Measurements from ENCODE around the gene ZBTB45. TPM values are rescaled to one million over a fixed set of nuclear protein-coding genes. Genes with fewer than 3 reads are reported as not detected.

Gene ZBTB45
- total and polyA plus RNA-seq, 2 donors (not counting 3 experiments of a cell fraction or from before 2014, with no cell fraction given) = 17.8 to 21.8 TPM

GRCh38 chr19:58519087-58519354, 589 bp downstream of the ZBTB45 start:
- Histone ChIP-seq H3K27me3 (ENCODE audit: control insufficient read depth in 2 of 2, insufficient read depth in 2 of 2, low read length in 2 of 2) (no peaks in the 10 kb centered on the region), H3K79me2 (ENCODE audit: control insufficient read depth, insufficient read depth, low read length) (peaks cover 36% of the 10 kb centered on the region), H3K4me2 (ENCODE audit: insufficient read depth, low read length) (peak overlapping the region; percentile 22), H2AFZ (ENCODE audit: low read depth, low read length) (peak overlapping the region; percentile 63), H3K9me3 (replicated peaks; ENCODE audit: control insufficient read depth, insufficient read depth, low read length) (no peaks in the 10 kb centered on the region), H3K36me3 (ENCODE audit: control insufficient read depth in 2 of 2, extremely low read depth in 1 of 2, insufficient read depth in 2 of 2, low read length in 2 of 2) (peaks cover 0 to 11% of the 10 kb centered on the region in 2 experiments), H3K27ac (ENCODE audit: insufficient read depth, low read depth, low read length) (peak overlapping the region; percentile 69), H3K9me1 (replicated peaks; ENCODE audit: control insufficient read depth, extremely low read depth, insufficient read depth, low read length) (no peaks in the 10 kb centered on the region), H3K4me3 (replicated peaks in 1 of 3; ENCODE audit: insufficient read depth in 1 of 3, low read depth in 1 of 3, low read length in 3 of 3) (peak overlapping the region; percentile 67 to 83 (median 73)), H3K4me1 (ENCODE audit: control insufficient read depth, extremely low read depth, insufficient read depth, low read length) (peaks cover 23% of the 10 kb centered on the region), H4K20me1 (replicated peaks; ENCODE audit: control insufficient read depth, extremely low read depth, insufficient read depth, low read length) (no peaks in the 10 kb centered on the region), H3K9ac (replicated peaks; ENCODE audit: extremely low read depth, insufficient read depth, low read length) (peak overlapping the region; percentile 91)
- POLR2A ChIA-PET = interaction anchor here (2.6 to 3.4 kb wide), 2 partner anchors 25 to 57 kb away, joined by 17 to 20 read pairs; partner anchors contain the start of gene TRIM28
- intact Hi-C loops (cut with micrococcal nuclease) (loop anchor here (1.0 to 2.0 kb wide), 9 partner anchors 20 to 300 kb away; partner anchors contain the start of genes CHMP2A, TRIM28 and ZNF544), dilution Hi-C loops (cut with MboI; ENCODE audit: extremely low pct_ligation_motif_present, low sequenced_read_pairs) (no loop called here)
- no TSS peak for BruUV-seq (replicated peaks)
- DNase-seq (ENCODE audit: low read depth, low spot score) (peak; percentile 80), FAIRE-seq (peak; percentile 90)
- TF ChIP-seq POLR2A (IDR thresholded peaks at IDR 0.05; ENCODE audit: low read depth, low read length) (no peak), CTCF (IDR thresholded peaks at IDR 0.05; ENCODE audit: extremely low read depth in 1 of 2, insufficient read depth in 1 of 2, low read depth in 1 of 2, low read length in 2 of 2) (peak; percentile 62 to 82)
- CTCF ChIA-PET = interaction anchor here (0.7 to 4.6 kb wide), 22 partner anchors 8 to 136 kb away, joined by 3 to 111 read pairs (median 6); partner anchors contain the start of genes CHMP2A, MZF1, SLC27A5 and TRIM28

- DNase-seq (ENCODE audit: low read depth, low spot score) (no peak), FAIRE-seq (no peak)
- Histone ChIP-seq H3K9ac (replicated peaks; ENCODE audit: extremely low read depth, insufficient read depth, low read length) (peak overlapping the region; percentile 91), H3K79me2 (ENCODE audit: control insufficient read depth, insufficient read depth, low read length) (peaks cover 36% of the 10 kb centered on the region), H3K4me2 (ENCODE audit: insufficient read depth, low read length) (peak overlapping the region; percentile 22), H3K27ac (ENCODE audit: insufficient read depth, low read depth, low read length) (peak overlapping the region; percentile 69), H3K9me3 (replicated peaks; ENCODE audit: control insufficient read depth, insufficient read depth, low read length) (no peaks in the 10 kb centered on the region), H3K4me1 (ENCODE audit: control insufficient read depth, extremely low read depth, insufficient read depth, low read length) (peaks cover 23% of the 10 kb centered on the region), H2AFZ (ENCODE audit: low read depth, low read length) (no peak overlapping the region), H3K36me3 (ENCODE audit: control insufficient read depth in 2 of 2, extremely low read depth in 1 of 2, insufficient read depth in 2 of 2, low read length in 2 of 2) (peaks cover 0 to 11% of the 10 kb centered on the region in 2 experiments), H4K20me1 (replicated peaks; ENCODE audit: control insufficient read depth, extremely low read depth, insufficient read depth, low read length) (no peaks in the 10 kb centered on the region), H3K27me3 (ENCODE audit: control insufficient read depth in 2 of 2, insufficient read depth in 2 of 2, low read length in 2 of 2) (no peaks in the 10 kb centered on the region), H3K9me1 (replicated peaks; ENCODE audit: control insufficient read depth, extremely low read depth, insufficient read depth, low read length) (no peaks in the 10 kb centered on the region), H3K4me3 (replicated peaks in 1 of 3; ENCODE audit: insufficient read depth in 1 of 3, low read depth in 1 of 3, low read length in 3 of 3) (peak overlapping the region; percentile 67 to 83 (median 73))
- TSS peak; percentile 17 for BruUV-seq (replicated peaks)
- no peak for TF ChIP-seq JUN (IDR thresholded peaks at IDR 0.05; ENCODE audit: borderline replicate concordance, insufficient read depth, insufficient read length, low read depth)
- TF ChIP-seq POLR2AphosphoS5 (IDR thresholded peaks at IDR 0.05; ENCODE audit: insufficient read depth, low read depth, low read length) = no peak
- no peak for TF ChIP-seq POLR2A (IDR thresholded peaks at IDR 0.05; ENCODE audit: low read depth, low read length)
- POLR2A ChIA-PET = interaction anchor here (2.6 to 3.4 kb wide), 2 partner anchors 25 to 57 kb away, joined by 17 to 20 read pairs; partner anchors contain the start of gene TRIM28
- intact Hi-C loops (cut with micrococcal nuclease) (loop anchor here (1.0 to 2.0 kb wide), 9 partner anchors 19 to 299 kb away; partner anchors contain the start of genes CHMP2A, TRIM28 and ZNF544), dilution Hi-C loops (cut with MboI; ENCODE audit: extremely low pct_ligation_motif_present, low sequenced_read_pairs) (no loop called here)
- CTCF ChIA-PET = interaction anchor here (0.7 to 4.6 kb wide), 20 partner anchors 10 to 136 kb away, joined by 3 to 111 read pairs (median 6); partner anchors contain the start of genes CHMP2A, MZF1, TRIM28 and UBE2M
These were observed 1.1 kb downstream of the ZBTB45 start for GRCh38 chr19:58518256-58519086.
